Skeletal muscle tissue (tissue), 4 donors: ENCODE measurements around the gene CHRNB2. TPM values are rescaled to one million over a fixed set of nuclear protein-coding genes. Genes with fewer than 3 reads are reported as not detected.

Experiments
- H3K27ac ChIP-seq: one replicate; pipeline ENCODE4 v1.7.0; 2013; ENCODE audit warnings: mild to moderate bottlenecking, low read depth, low read length, inconsistent platforms
- H3K27me3 ChIP-seq, 3 donors: one replicate each; pipeline ENCODE4 v1.7.0; 2013; ENCODE audit warnings: low read length in 3 of 3; ENCODE audit not compliant: control insufficient read depth in 3 of 3, insufficient read depth in 3 of 3
- H3K36me3 ChIP-seq, 3 donors: one replicate each; pipeline ENCODE4 v1.7.0; 2013; ENCODE audit warnings: low read length in 3 of 3; ENCODE audit not compliant: control insufficient read depth in 3 of 3, insufficient read depth in 3 of 3
- H3K4me1 ChIP-seq, 3 donors: one replicate each; pipeline ENCODE4 v1.7.0; 2013; ENCODE audit warnings: low read length in 3 of 3, mild to moderate bottlenecking in 3 of 3; ENCODE audit not compliant: control insufficient read depth in 3 of 3, insufficient read depth in 3 of 3
- H3K4me3 ChIP-seq, 3 donors: one replicate each; pipeline ENCODE4 v1.7.0; 2013; ENCODE audit warnings: low read length in 3 of 3
- H3K9ac ChIP-seq, 3 donors: one replicate each; pipeline ENCODE4 v1.7.0; 2013; ENCODE audit warnings: low read length in 3 of 3, mild to moderate bottlenecking in 3 of 3, moderate library complexity in 2 of 3, low read depth in 1 of 3
- H3K9me3 ChIP-seq, 3 donors: one replicate each; pipeline ENCODE4 v1.7.0; 2013; ENCODE audit warnings: low read length in 3 of 3; ENCODE audit not compliant: control insufficient read depth in 3 of 3
- total RNA-seq: library from RNA; depleted of rRNA; stranded (reverse); fragments of >200 nt; gene quantifications from one replicate; pipeline ENCODE4 v1.2.3, GENCODE V29; 2014
- donor health status: Osteomylitis.

CHRNB2 gene
- total RNA-seq, 1 donor from 2014 or later: under 0.01 TPM

DNA sequence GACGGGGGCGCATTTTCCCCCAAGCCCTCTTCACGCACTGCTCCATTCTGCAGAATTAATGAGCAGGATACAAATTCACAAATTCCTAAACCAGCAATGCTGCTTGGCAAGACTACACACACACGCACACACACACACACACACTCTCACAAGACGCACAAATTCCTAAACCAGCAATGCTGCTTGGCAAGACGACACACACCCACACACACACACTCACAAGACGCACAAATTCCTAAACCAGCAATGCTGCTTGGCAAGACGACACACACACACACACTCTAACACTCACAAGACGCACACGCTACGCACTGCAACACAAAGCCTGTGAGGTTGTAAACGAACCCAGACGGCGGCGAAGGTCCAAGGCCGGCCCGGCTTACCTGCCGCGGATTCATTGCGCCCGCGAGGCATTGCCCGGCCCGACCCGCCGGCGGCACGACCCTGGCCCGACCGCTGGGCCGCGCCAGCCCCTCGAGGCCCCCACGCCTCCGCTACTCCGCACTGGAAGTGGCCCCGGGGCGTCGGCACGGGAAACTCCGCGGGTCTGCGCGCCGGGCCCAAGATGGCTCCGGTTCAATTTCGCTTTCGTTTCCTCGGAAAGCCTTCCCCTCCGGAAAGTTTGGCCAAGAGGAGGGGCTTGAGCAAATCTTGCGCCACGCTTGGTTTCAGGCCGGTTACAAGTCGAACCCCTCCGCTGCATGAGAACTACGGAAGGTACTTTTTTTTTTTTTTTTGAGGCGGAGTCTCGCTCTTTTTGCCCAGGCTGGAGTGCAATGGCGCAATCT is 40.2 kb downstream of the CHRNB2 start, which contains the start of gene ADAR:
Gene ADAR, minus strand, starts transcription at position 578 of the 788 bp plus-strand sequence. Its CDS starts 180 bp downstream, at position 398.
- H3K4me3 ChIP-seq: peak within 1 kb of the TSS; percentile 94 to 98 (median 95)
- H3K4me1 ChIP-seq: peaks cover 12 to 34% (median 20%) of the 10 kb centered on the region in 3 donors
- no peaks in the 10 kb centered on the region for H3K36me3 ChIP-seq
- no peaks in the 10 kb centered on the region for H3K9me3 ChIP-seq
- H3K27ac ChIP-seq: peak within 1 kb of the TSS; percentile 93
- H3K27me3 ChIP-seq: no peaks in the 10 kb centered on the region
- H3K9ac ChIP-seq: peak within 1 kb of the TSS; percentile 92 to 95 (median 94)

DNA sequence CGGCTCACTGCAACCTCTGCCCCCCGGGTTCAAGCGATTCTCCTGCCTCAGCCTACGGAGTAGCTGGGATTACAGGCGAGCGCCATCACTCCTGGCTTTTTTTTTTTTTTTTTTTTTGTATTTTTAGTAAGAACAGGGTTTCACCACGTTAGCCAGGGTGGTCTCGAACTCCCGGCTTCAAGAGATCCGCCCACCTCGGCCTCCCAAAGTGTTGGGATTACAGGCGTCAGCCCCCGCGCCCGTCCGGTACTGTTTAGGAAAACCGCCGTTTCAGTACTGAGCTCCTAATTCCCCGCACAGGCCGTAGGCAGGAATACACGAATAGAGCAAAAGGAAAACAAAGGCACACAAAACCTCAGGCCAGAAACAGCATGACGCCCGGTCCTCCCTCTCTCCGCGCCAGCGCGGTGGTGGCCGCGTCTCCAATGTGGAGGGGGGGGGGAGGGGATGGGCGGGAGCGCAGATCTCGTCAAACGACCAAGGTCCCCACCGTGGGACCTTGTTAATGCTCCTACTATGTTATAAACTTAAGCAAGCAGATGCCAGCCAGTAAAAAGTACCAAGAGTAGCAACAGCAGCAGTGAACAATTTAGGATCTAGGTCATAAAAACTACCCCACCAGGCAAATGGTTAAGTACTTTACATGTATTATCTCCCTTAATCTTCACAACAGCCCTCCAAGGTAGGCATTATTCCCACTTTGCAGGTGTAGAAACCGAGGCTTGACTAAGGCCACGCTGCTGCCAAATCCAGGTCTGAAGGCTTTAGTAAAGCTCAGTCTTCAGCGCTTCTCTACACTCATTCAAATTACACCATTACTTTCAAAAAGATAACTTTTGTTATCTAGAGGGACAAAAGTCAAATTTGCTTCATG is 41.1 kb downstream of the CHRNB2 start:
- Histone ChIP-seq H3K27me3 (no peaks in the 10 kb centered on the region), H3K9ac (peak overlapping the region; percentile 92 to 95 (median 94)), H3K4me3 (peak overlapping the region; percentile 94 to 98 (median 95)), H3K9me3 (no peaks in the 10 kb centered on the region), H3K27ac (peak overlapping the region; percentile 93), H3K4me1 (peaks cover 9 to 27% (median 13%) of the 10 kb centered on the region in 3 donors), H3K36me3 (no peaks in the 10 kb centered on the region)

- no peaks in the 10 kb centered on the region for H3K36me3 ChIP-seq
- no peaks in the 10 kb centered on the region for H3K27me3 ChIP-seq
- H3K9ac ChIP-seq: peak overlapping the region in 1 of 3 donors; percentile 45
- H3K4me1 ChIP-seq: peaks cover 8 to 23% (median 11%) of the 10 kb centered on the region in 3 donors
- no peak overlapping the region for H3K4me3 ChIP-seq
- peak overlapping the region; percentile 93 for H3K27ac ChIP-seq
- H3K9me3 ChIP-seq: no peaks in the 10 kb centered on the region
Observed at GRCh38 chr1:154609398-154610380, 42.1 kb downstream of the CHRNB2 start.

- peaks cover 4 to 13% (median 6%) of the 10 kb centered on the region in 3 donors for H3K4me1 ChIP-seq
- no peak overlapping the region for H3K4me3 ChIP-seq
- H3K27ac ChIP-seq: no peak overlapping the region
Observed at GRCh38 chr1:154611150-154611862, 43.7 kb downstream of the CHRNB2 start.

GRCh38 chr1:154614247-154614646 is 46.7 kb downstream of the CHRNB2 start:
- H3K9ac ChIP-seq: no peak overlapping the region
- no peak overlapping the region for H3K27ac ChIP-seq
- H3K4me3 ChIP-seq: no peak overlapping the region
- no peaks in the 10 kb centered on the region for H3K4me1 ChIP-seq
- H3K36me3 ChIP-seq: no peaks in the 10 kb centered on the region
- H3K9me3 ChIP-seq: no peaks in the 10 kb centered on the region
- no peaks in the 10 kb centered on the region for H3K27me3 ChIP-seq

More at GRCh38 chr1:154611150-154611862, 43.7 kb downstream of the CHRNB2 start:
- Histone ChIP-seq H3K36me3 (no peaks in the 10 kb centered on the region), H3K9ac (no peak overlapping the region), H3K9me3 (no peaks in the 10 kb centered on the region), H3K27me3 (no peaks in the 10 kb centered on the region)

- Histone ChIP-seq H3K27ac (no peak overlapping the region), H3K4me3 (no peak overlapping the region), H3K27me3 (no peaks in the 10 kb centered on the region), H3K36me3 (no peaks in the 10 kb centered on the region), H3K9me3 (no peaks in the 10 kb centered on the region), H3K9ac (no peak overlapping the region), H3K4me1 (no peaks in the 10 kb centered on the region)
Observed at GRCh38 chr1:154614901-154615300, 47.3 kb downstream of the CHRNB2 start.

- no peaks in the 10 kb centered on the region for H3K4me1 ChIP-seq
- H3K9me3 ChIP-seq: no peaks in the 10 kb centered on the region
- no peak overlapping the region for H3K9ac ChIP-seq
- H3K27ac ChIP-seq: no peak overlapping the region
- H3K27me3 ChIP-seq: no peaks in the 10 kb centered on the region
- no peak overlapping the region for H3K4me3 ChIP-seq
- H3K36me3 ChIP-seq: no peaks in the 10 kb centered on the region
Observed at GRCh38 chr1:154615411-154615810, 47.8 kb downstream of the CHRNB2 start.

DNA sequence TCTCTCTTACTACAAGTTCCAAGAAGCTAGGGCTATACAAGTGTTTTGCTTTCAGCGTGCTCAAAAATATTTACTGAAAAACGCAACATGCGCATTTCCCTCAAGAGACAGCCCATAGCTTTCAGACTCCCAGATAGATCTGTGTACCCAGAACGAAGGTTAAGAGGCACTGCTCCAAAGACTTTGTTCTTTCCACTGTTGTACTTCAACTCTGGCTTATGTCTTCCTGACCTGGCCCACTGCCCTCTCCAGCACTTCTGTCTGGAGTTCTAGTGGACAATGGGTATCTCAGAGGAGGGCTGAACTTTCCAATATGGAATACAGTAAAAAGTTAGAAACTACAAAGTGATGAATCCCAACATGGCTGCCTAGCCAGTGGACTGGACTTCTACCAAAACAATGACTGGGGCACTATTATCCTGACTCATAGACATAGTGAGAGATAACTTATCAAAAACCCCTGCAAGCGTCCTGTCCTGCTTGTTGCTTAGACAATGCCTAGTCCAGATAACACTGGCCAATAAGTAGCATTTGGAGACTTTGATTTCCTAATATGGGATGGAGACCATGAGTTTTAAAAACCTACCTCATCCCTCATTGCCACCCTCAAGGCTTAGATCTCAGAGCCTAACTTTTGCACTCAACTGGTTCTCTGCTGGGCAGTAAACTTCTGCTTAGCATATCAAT is 49.2 kb downstream of the CHRNB2 start:
- no peak overlapping the region for H3K9ac ChIP-seq
- H3K4me3 ChIP-seq: no peak overlapping the region
- no peaks in the 10 kb centered on the region for H3K36me3 ChIP-seq
- H3K9me3 ChIP-seq: no peaks in the 10 kb centered on the region
- H3K27ac ChIP-seq: no peak overlapping the region
- H3K4me1 ChIP-seq: no peaks in the 10 kb centered on the region
- H3K27me3 ChIP-seq: no peaks in the 10 kb centered on the region
